GM19238 (cell line): ENCODE measurements around the gene PCP4L1.
A peak's percentile ranks its signal among the peaks of the same experiment; 100 is the strongest.
"Not testable (repeated sequence)": the region's sequence is repeated elsewhere in the genome, so short reads cannot be mapped to it uniquely, and the experiment has no call there.

Experiments used
- DNase-seq: peaks from one replicate; pipeline ENCODE4 v3.0.0; 2011; ENCODE audit warnings: low spot score; ENCODE audit not compliant: insufficient read length

PCP4L1 gene

GRCh38 chr1:161258439-161259344, at the start of gene PCP4L1:
Gene PCP4L1, plus strand, starts transcription at chr1:161258745. Its CDS starts 230 bp downstream, at chr1:161258975.
- DNase-seq = peak; percentile 64

GRCh38 chr1:161209790-161210409, 48.6 kb upstream of the PCP4L1 start:
- peak; percentile 63 for DNase-seq

- no peak for DNase-seq
Measured at GRCh38 chr1:161214369-161214768, 44.2 kb upstream of the PCP4L1 start.

- no peak for DNase-seq
Measured at GRCh38 chr1:161215076-161215475, 43.5 kb upstream of the PCP4L1 start, which contains the start of gene FCER1G. Gene FCER1G, plus strand, starts transcription at chr1:161215295. Its CDS starts 27 bp downstream, at chr1:161215322.

- peak; percentile 36 for DNase-seq
Measured at GRCh38 chr1:161216945-161217712, 41.4 kb upstream of the PCP4L1 start.

GRCh38 chr1:161217831-161218230, 40.7 kb upstream of the PCP4L1 start:
- no peak for DNase-seq

- DNase-seq = no peak
Measured at GRCh38 chr1:161218301-161219077, 40.1 kb upstream of the PCP4L1 start.

- no peak for DNase-seq
Measured at GRCh38 chr1:161219078-161219892, 39.3 kb upstream of the PCP4L1 start.

GRCh38 chr1:161220002-161220401, 38.5 kb upstream of the PCP4L1 start:
- DNase-seq = no peak

GRCh38 chr1:161222175-161223019, 36.1 kb upstream of the PCP4L1 start:
- DNase-seq = no peak

GRCh38 chr1:161223805-161224694, 34.5 kb upstream of the PCP4L1 start:
- no peak for DNase-seq

GRCh38 chr1:161224695-161225087, 33.9 kb upstream of the PCP4L1 start:
- DNase-seq = not testable (repeated sequence)

- DNase-seq = no peak
Measured at GRCh38 chr1:161225178-161225533, 33.4 kb upstream of the PCP4L1 start.

GRCh38 chr1:161225534-161226319, 32.8 kb upstream of the PCP4L1 start, which contains the start of gene TOMM40L:
Gene TOMM40L, plus strand, starts transcription at chr1:161226060. Its CDS starts 430 bp downstream, at chr1:161226490.
- DNase-seq = peak; percentile 89

- no peak for DNase-seq
Measured at GRCh38 chr1:161226320-161226711, 32.2 kb upstream of the PCP4L1 start.

GRCh38 chr1:161226759-161227158, 31.8 kb upstream of the PCP4L1 start:
- DNase-seq = no peak

GRCh38 chr1:161227196-161227871, 31.2 kb upstream of the PCP4L1 start:
- DNase-seq = peak; percentile 60
